HG03280 (cell line): ENCODE measurements around the gene TNS1.
"Not testable (repeated sequence)": the region's sequence is repeated elsewhere in the genome, so short reads cannot be mapped to it uniquely, and the experiment has no call there.

Experiments used
- ATAC-seq: cut with Tn5 transposase; IDR thresholded peaks from one replicate; pipeline ENCODE4 v1.9.1; 2021; ENCODE audit warnings: mild to moderate bottlenecking, moderate library complexity; ENCODE audit not compliant: unreplicated experiment

Gene TNS1

GRCh38 chr2:218002845-218003180 lies at the start of gene TNS1:
TNS1 (minus strand) TSS chr2:218002995; CDS start chr2:218002872, 123 bp downstream.
- ATAC-seq: no peak

- ATAC-seq: no peak
Measured at GRCh38 chr2:218051903-218052302, 49.1 kb upstream of the TNS1 start.

GRCh38 chr2:218047536-218048225 lies 44.9 kb upstream of the TNS1 start:
- ATAC-seq: no peak

GRCh38 chr2:218046238-218046637 lies 43.4 kb upstream of the TNS1 start:
- peak; percentile 74 for ATAC-seq

- ATAC-seq: not testable (repeated sequence)
Measured at GRCh38 chr2:218044599-218044998, 41.8 kb upstream of the TNS1 start.

GRCh38 chr2:218043701-218044109 lies 40.9 kb upstream of the TNS1 start:
- ATAC-seq: no peak

- ATAC-seq: no peak
Measured at GRCh38 chr2:218043100-218043499, 40.3 kb upstream of the TNS1 start.

GRCh38 chr2:218041302-218042168 lies 38.7 kb upstream of the TNS1 start:
- ATAC-seq: no peak

GRCh38 chr2:218040883-218041282 lies 38.1 kb upstream of the TNS1 start:
- ATAC-seq: no peak

GRCh38 chr2:218039171-218039570 lies 36.4 kb upstream of the TNS1 start:
- no peak for ATAC-seq

- ATAC-seq: no peak
Measured at GRCh38 chr2:218036371-218036770, 33.6 kb upstream of the TNS1 start.

- no peak for ATAC-seq
Measured at GRCh38 chr2:218035463-218036100, 32.8 kb upstream of the TNS1 start.

GRCh38 chr2:218034497-218035213 lies 31.9 kb upstream of the TNS1 start:
- ATAC-seq: peak; percentile 81

- no peak for ATAC-seq
Measured at GRCh38 chr2:218033590-218034496, 31.0 kb upstream of the TNS1 start.

GRCh38 chr2:218033208-218033589 lies 30.4 kb upstream of the TNS1 start:
- ATAC-seq: no peak

GRCh38 chr2:218032336-218033171 lies 29.8 kb upstream of the TNS1 start:
- ATAC-seq: no peak

- ATAC-seq: no peak
Measured at GRCh38 chr2:218031771-218032257, 29.0 kb upstream of the TNS1 start.

GRCh38 chr2:218031261-218031660 lies 28.5 kb upstream of the TNS1 start:
- ATAC-seq: no peak
